ENCODE results near the gene VWA5A. TPM values are rescaled to one million over a fixed set of nuclear protein-coding genes. Genes with fewer than 3 reads are reported as not detected.

The VWA5A gene
- total and polyA plus RNA-seq, 9 of the 15 experiments (the other 6 are each of a cell fraction or from before 2014, with no cell fraction given), result 4.6 to 19.7 (median 6.9) TPM

- TF ChIP-seq FOXO4 (CRISPR knock-in tag; IDR thresholded peaks at IDR 0.05), result no peak
- TF ChIP-seq ZNF586 (CRISPR knock-in tag; conservative IDR thresholded peaks at IDR 0.05), result no peak
- TF ChIP-seq TCF7L2 (IDR thresholded peaks at IDR 0.05; ENCODE audit: low read depth, low read length), result no peak
- TF ChIP-seq SNRNP70 (optimal IDR thresholded peaks at IDR 0.05; ENCODE audit: low read depth, low read length), result no peak
- no peak for TF ChIP-seq SETDB1 (IDR thresholded peaks at IDR 0.05; ENCODE audit: low read length)
- TF ChIP-seq MXD1 (CRISPR knock-in tag; IDR thresholded peaks at IDR 0.05; ENCODE audit: borderline replicate concordance, poor library complexity, severe bottlenecking), result no peak
- peak; percentile 31; the same call in 1 of the 2 replicates for TF ChIP-seq REST (IDR thresholded peaks at IDR 0.05; ENCODE audit: borderline replicate concordance)
- TF ChIP-seq REST (CRISPR knock-in tag; IDR thresholded peaks at IDR 0.05; ENCODE audit: low read depth), result peak; percentile 15; the same call in 1 of the 2 replicates
- no peak for TF ChIP-seq FOXP4 (CRISPR knock-in tag; IDR thresholded peaks at IDR 0.05; ENCODE audit: borderline replicate concordance)
- TF ChIP-seq TAF9B (IDR thresholded peaks at IDR 0.05; ENCODE audit: partially characterized antibody), result peak; percentile 47
- TF ChIP-seq CBFB (CRISPR knock-in tag; IDR thresholded peaks at IDR 0.05), result no peak
- TF ChIP-seq RBBP5 (IDR thresholded peaks at IDR 0.05; ENCODE audit: borderline replicate concordance, insufficient read depth, low read length, poor library complexity, severe bottlenecking), result peak; percentile 62
- TF ChIP-seq PHF21A (IDR thresholded peaks at IDR 0.05; ENCODE audit: borderline replicate concordance, low read depth), result no peak
Observed at GRCh38 chr11:124170801-124171586, 55.7 kb downstream of the VWA5A start (continued).

All from K562 (cell line).